HG03108 (cell line): ENCODE measurements around the gene GLIS1.

Experiments
- ATAC-seq: cut with Tn5 transposase; IDR thresholded peaks from one replicate; pipeline ENCODE4 v1.9.1; 2021; ENCODE audit warnings: moderate library complexity; ENCODE audit not compliant: unreplicated experiment

Gene GLIS1

GRCh38 chr1:53541263-53541625 lies 197.7 kb downstream of the GLIS1 start:
- ATAC-seq = no peak

- no peak for ATAC-seq
These were observed 198.2 kb downstream of the GLIS1 start for GRCh38 chr1:53540604-53541262.

- no peak for ATAC-seq
These were observed 199.0 kb downstream of the GLIS1 start for GRCh38 chr1:53539711-53540603.

GRCh38 chr1:53539226-53539625 lies 199.7 kb downstream of the GLIS1 start:
- no peak for ATAC-seq

- no peak for ATAC-seq
These were observed 202.4 kb downstream of the GLIS1 start for GRCh38 chr1:53536606-53537005.

- no peak for ATAC-seq
These were observed 203.1 kb downstream of the GLIS1 start for GRCh38 chr1:53535846-53536245.

- no peak for ATAC-seq
These were observed 203.7 kb downstream of the GLIS1 start for GRCh38 chr1:53535226-53535625.

GRCh38 chr1:53532912-53533311 lies 206.1 kb downstream of the GLIS1 start:
- ATAC-seq = no peak

- no peak for ATAC-seq
These were observed 206.6 kb downstream of the GLIS1 start for GRCh38 chr1:53532377-53532776.

GRCh38 chr1:53530550-53530949 lies 208.4 kb downstream of the GLIS1 start:
- no peak for ATAC-seq

GRCh38 chr1:53529555-53529954 lies 209.4 kb downstream of the GLIS1 start:
- ATAC-seq = no peak

- no peak for ATAC-seq
These were observed 211.6 kb downstream of the GLIS1 start for GRCh38 chr1:53527368-53527767.

GRCh38 chr1:53526451-53527101 lies 212.4 kb downstream of the GLIS1 start:
- no peak for ATAC-seq

- no peak for ATAC-seq
These were observed 213.4 kb downstream of the GLIS1 start for GRCh38 chr1:53525595-53525994.

- no peak for ATAC-seq
These were observed 214.3 kb downstream of the GLIS1 start for GRCh38 chr1:53524428-53525375.

GRCh38 chr1:53521924-53522552 lies 216.9 kb downstream of the GLIS1 start:
- no peak for ATAC-seq

- ATAC-seq = no peak
These were observed 218.5 kb downstream of the GLIS1 start for GRCh38 chr1:53520481-53520880.

GRCh38 chr1:53519421-53519820 lies 219.5 kb downstream of the GLIS1 start:
- no peak for ATAC-seq

- no peak for ATAC-seq
These were observed 220.2 kb downstream of the GLIS1 start for GRCh38 chr1:53518775-53519174.

GRCh38 chr1:53517821-53518352 lies 221.1 kb downstream of the GLIS1 start:
- no peak for ATAC-seq
